GM12878 (cell line): ENCODE results near the gene UBXN4. TPM values are rescaled to one million over a fixed set of nuclear protein-coding genes. Genes with fewer than 3 reads are reported as not detected.

Experiments used
- ATF7 ChIP-seq: fragments of 450-650 bp; IDR thresholded peaks from 2 replicates; pipeline ENCODE4 v1.6.1; 2016; ENCODE audit warnings: low read depth, mild to moderate bottlenecking
- BCL11A ChIP-seq: IDR thresholded peaks from 2 replicates; pipeline ENCODE4 v1.6.1; 2011; ENCODE audit warnings: low read depth, low read length
- BCLAF1 ChIP-seq: fragments of 450-650 bp; IDR thresholded peaks from 2 replicates; pipeline ENCODE4 v1.6.1; 2017; ENCODE audit warnings: antibody characterized with exemption, mild to moderate bottlenecking, moderate library complexity
- CBX3 ChIP-seq: fragments of 200-600 bp; sonication (generic); IDR thresholded peaks from 2 replicates; pipeline ENCODE4 v1.6.1; 2016; ENCODE audit warnings: low read depth, borderline replicate concordance
- GATAD2B ChIP-seq: fragments of 450-650 bp; conservative IDR thresholded peaks from 2 replicates; pipeline ENCODE4 v1.6.1; 2017; ENCODE audit warnings: low read depth, mild to moderate bottlenecking, moderate library complexity
- MYB ChIP-seq: fragments of 150-350 bp; IDR thresholded peaks from 2 replicates; pipeline ENCODE4 v1.6.1; 2014; ENCODE audit warnings: mild to moderate bottlenecking, low read depth, low read length, borderline replicate concordance
- NBN ChIP-seq: fragments of 450-650 bp; IDR thresholded peaks from 2 replicates; pipeline ENCODE4 v1.6.1; 2016
- NFYA ChIP-seq: IDR thresholded peaks from 2 replicates; pipeline ENCODE4 v1.6.1; 2011; ENCODE audit warnings: low read depth, mild to moderate bottlenecking, low read length, improper control_type of control experiment, borderline replicate concordance
- POLR2A ChIP-seq: IDR thresholded peaks from 2 replicates; pipeline ENCODE4 v1.6.1; 2011; ENCODE audit warnings: low read depth, mild to moderate bottlenecking, low read length
- POLR2AphosphoS5 ChIP-seq: IDR thresholded peaks from 2 replicates; pipeline ENCODE4 v1.6.1; 2011; ENCODE audit warnings: mild to moderate bottlenecking, low read length, inconsistent platforms
- POU2F2 ChIP-seq: IDR thresholded peaks from 3 replicates; pipeline ENCODE4 v1.6.1; 2011; ENCODE audit warnings: low read depth, mild to moderate bottlenecking, low read length, borderline replicate concordance
- RAD51 ChIP-seq: fragments of 450-650 bp; IDR thresholded peaks from 2 replicates; pipeline ENCODE4 v1.6.1; 2016; ENCODE audit warnings: moderate library complexity, mild to moderate bottlenecking, inconsistent platforms
- TBL1XR1 ChIP-seq: IDR thresholded peaks from 2 replicates; pipeline ENCODE4 v1.6.1; 2012; ENCODE audit warnings: low read depth, low read length, improper control_type of control experiment
- TCF3 ChIP-seq: IDR thresholded peaks from 2 replicates; pipeline ENCODE4 v1.6.1; 2012; ENCODE audit warnings: low read depth, mild to moderate bottlenecking, low read length, borderline replicate concordance; ENCODE audit not compliant: insufficient read depth
- YBX1 ChIP-seq: fragments of 450-650 bp; IDR thresholded peaks from 2 replicates; pipeline ENCODE4 v1.6.1; 2016; ENCODE audit warnings: antibody characterized with exemption
- ZNF687 ChIP-seq: fragments of 450-650 bp; IDR thresholded peaks from 2 replicates; pipeline ENCODE4 v1.6.1; 2017; ENCODE audit warnings: mild to moderate bottlenecking, moderate library complexity
- ZSCAN29 ChIP-seq: fragments of 450-650 bp; IDR thresholded peaks from 2 replicates; pipeline ENCODE4 v1.6.1; 2017; ENCODE audit warnings: mild to moderate bottlenecking, moderate library complexity
- polyA plus RNA-seq, 11 experiments: library from polyadenylated mRNA; depleted of rRNA in 4 of 11; unstranded in 6 of 11; stranded (reverse) in 5 of 11; fragments of >200 nt; fragmentation: Nextera tagmentation in 4 of 11; fragmentation: Illumina TruSeq in 1 of 11; extraction: Ambion mirVana in 4 of 11; extraction: Trizol in 1 of 11; gene quantifications; 1 replicate in 1 of 11; 2 replicates in 10 of 11; pipeline versions ENCODE4 v1.2.1 to v1.2.3, GENCODE V29; 2011 to 2016; ENCODE audit warnings: inconsistent platforms in 2 of 11, missing spikeins in 2 of 11, low read depth in 1 of 11
- total RNA-seq, 4 experiments: library from RNA; depleted of rRNA in 3 of 4; stranded (reverse); fragments of >200 nt in 3 of 4; fragmentation: Illumina TruSeq in 1 of 4; extraction: Trizol in 1 of 4; gene quantifications; 2 replicates each; pipeline versions ENCODE4 v1.2.1 to v1.2.3, GENCODE V29; 2013 to 2021
- TF ChIP-seq, protein P1 (sequence below), 3 experiments: IDR thresholded peaks in 2 of 3; conservative IDR thresholded peaks in 1 of 3; 2 replicates each; pipeline ENCODE4 v1.5.1; 2011; ENCODE audit warnings: low read depth in 3 of 3, low read length in 3 of 3, mild to moderate bottlenecking in 3 of 3, control low read depth in 2 of 3, moderate library complexity in 2 of 3, inconsistent platforms in 1 of 3, mixed read lengths in 1 of 3; ENCODE audit not compliant: control insufficient read depth in 2 of 3, insufficient read depth in 1 of 3; ENCODE audit errors: extremely low read depth in 1 of 3

Gene UBXN4
- total and polyA plus RNA-seq, 10 of the 15 experiments (the other 5 are each of a cell fraction or from before 2014, with no cell fraction given), result 52.6 to 133 (median 71.9) TPM

GRCh38 chr2:135820003-135820618 lies 78.5 kb downstream of the UBXN4 start (continued):
- no peak; the same call in 1 of the 2 replicates for TF ChIP-seq GATAD2B
- no peak for TF ChIP-seq MYB
- no peak for TF ChIP-seq ZSCAN29
- TF ChIP-seq BCLAF1, result no peak
- no peak for TF ChIP-seq YBX1
- TF ChIP-seq ATF7, result 0 out of 2 replicates have a peak, but pooled peaks have one; percentile 21
- TF ChIP-seq NFYA, result no peak
- no peak for TF ChIP-seq TBL1XR1
- peak; percentile 79 for TF ChIP-seq BCL11A
- TF ChIP-seq POLR2AphosphoS5, result peak; percentile 66
- peak; percentile 67 for TF ChIP-seq POLR2A
- no peak for TF ChIP-seq CBX3
- TF ChIP-seq NBN, result no peak; the same call in 1 of the 2 replicates
- no peak for TF ChIP-seq RAD51
- TF ChIP-seq ZNF687, result no peak
- TF ChIP-seq POU2F2, result peak; percentile 89; the same call in 2 of the 3 replicates
- TF ChIP-seq, protein P1, sequence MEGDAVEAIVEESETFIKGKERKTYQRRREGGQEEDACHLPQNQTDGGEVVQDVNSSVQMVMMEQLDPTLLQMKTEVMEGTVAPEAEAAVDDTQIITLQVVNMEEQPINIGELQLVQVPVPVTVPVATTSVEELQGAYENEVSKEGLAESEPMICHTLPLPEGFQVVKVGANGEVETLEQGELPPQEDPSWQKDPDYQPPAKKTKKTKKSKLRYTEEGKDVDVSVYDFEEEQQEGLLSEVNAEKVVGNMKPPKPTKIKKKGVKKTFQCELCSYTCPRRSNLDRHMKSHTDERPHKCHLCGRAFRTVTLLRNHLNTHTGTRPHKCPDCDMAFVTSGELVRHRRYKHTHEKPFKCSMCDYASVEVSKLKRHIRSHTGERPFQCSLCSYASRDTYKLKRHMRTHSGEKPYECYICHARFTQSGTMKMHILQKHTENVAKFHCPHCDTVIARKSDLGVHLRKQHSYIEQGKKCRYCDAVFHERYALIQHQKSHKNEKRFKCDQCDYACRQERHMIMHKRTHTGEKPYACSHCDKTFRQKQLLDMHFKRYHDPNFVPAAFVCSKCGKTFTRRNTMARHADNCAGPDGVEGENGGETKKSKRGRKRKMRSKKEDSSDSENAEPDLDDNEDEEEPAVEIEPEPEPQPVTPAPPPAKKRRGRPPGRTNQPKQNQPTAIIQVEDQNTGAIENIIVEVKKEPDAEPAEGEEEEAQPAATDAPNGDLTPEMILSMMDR (IDR thresholded peaks at IDR 0.05 in 2 of 3, conservative IDR thresholded peaks at IDR 0.05 in 1 of 3; ENCODE audit: control insufficient read depth in 2 of 3, extremely low read depth in 1 of 3, insufficient read depth in 1 of 3, low read depth in 3 of 3, low read length in 3 of 3), result no peak
- peak; percentile 41; the same call in 1 of the 2 replicates for TF ChIP-seq TCF3
